ENCODE results near the gene TFF2.

The TFF2 gene
- 0 reads per million in 4 experiments for total RNA-seq

GRCh38 chr21:42350927-42351426 lies at the start of gene TFF2:
Gene TFF2, minus strand, starts transcription at chr21:42350994. Its CDS starts 37 bp downstream, at chr21:42350957.
- DNase-seq = no peak

DNA sequence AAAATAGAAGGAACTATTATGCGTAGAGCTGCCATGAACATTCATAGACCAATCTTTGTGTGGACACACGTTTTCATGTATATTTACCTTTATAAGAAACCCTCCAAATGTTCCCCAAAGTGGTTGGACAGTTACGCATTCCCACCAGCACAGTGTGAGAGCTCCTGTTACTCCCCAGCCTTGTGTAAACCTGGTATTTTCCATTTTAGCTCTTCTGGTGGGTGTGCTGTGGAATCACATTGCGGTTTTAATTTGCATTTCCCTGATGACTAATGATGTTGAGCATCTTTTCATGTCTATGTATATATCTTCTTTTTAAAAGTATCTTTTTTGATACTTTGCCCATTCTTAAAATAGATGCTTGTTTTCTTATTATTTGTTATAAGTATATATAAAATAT lies 49.7 kb upstream of the TFF2 start:
- no peak for DNase-seq

GRCh38 chr21:42398436-42399028 lies 47.7 kb upstream of the TFF2 start:
- no peak for DNase-seq

DNA sequence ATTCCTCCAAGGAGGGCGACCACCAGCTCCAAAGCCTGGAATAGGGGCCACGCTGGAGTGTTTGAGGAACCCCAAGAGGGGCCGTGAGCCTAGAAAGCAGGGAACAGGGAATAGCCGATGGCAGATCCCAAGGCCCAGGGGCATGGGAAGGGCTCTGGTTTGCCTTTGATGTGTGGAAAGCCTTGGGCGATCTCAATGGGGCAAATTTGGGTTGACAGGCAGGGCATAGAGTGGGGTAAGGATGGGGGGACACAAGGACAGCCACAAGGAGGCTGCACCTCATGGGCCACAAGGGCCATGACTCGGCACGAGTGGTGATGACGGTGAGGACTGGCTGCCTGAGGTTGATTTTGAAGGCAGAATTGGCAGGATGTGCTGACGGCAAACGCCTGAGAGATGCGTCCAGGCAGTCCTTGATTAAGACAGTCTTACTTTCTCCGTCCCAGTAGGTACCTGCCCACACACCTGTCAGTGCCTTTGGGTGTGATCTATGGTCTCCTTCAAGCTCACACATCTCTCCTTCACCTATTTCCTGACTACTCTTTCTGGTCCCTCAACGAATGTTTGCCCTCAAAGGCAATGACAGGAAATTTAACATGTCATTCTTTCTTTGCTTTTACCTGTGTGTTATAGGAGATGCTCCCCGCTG lies 47.1 kb upstream of the TFF2 start:
- DNase-seq = no peak

GRCh38 chr21:42396799-42397745 lies 46.3 kb upstream of the TFF2 start:
- DNase-seq = no peak

GRCh38 chr21:42395905-42396651 lies 45.3 kb upstream of the TFF2 start, which contains the start of gene TMPRSS3:
Gene TMPRSS3, minus strand, starts transcription at chr21:42396052. Its CDS starts 635 bp downstream, at chr21:42395417.
- DNase-seq = no peak

DNA sequence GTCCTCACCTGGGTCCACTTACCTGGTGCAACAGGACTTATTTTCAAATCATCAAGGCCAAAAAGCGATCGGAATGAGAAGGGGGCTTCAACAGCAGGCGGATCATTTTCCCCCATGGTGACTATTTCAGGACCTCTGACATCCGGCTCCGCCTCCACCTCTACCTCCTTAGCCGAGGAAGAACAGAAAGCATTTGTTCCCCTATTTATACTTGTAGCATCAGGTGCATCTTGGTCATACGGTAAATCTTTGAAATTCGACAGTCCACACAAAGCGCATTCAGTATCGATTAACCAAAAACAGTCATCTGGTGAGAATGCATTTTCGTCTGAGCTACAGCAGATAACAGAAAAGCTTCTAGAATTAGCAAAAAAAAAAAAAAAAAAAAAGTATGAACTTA lies 44.5 kb upstream of the TFF2 start:
- no peak for DNase-seq

- DNase-seq = no peak
These were observed 42.7 kb upstream of the TFF2 start for GRCh38 chr21:42393443-42393950.

- DNase-seq = no peak
These were observed 42.1 kb upstream of the TFF2 start for GRCh38 chr21:42392731-42393442.

- no peak for DNase-seq
These were observed 40.5 kb upstream of the TFF2 start for GRCh38 chr21:42391297-42391696.

GRCh38 chr21:42390696-42391095 lies 39.9 kb upstream of the TFF2 start:
- DNase-seq = no peak

- no peak for DNase-seq
These were observed 39.4 kb upstream of the TFF2 start for GRCh38 chr21:42390193-42390592.

DNA sequence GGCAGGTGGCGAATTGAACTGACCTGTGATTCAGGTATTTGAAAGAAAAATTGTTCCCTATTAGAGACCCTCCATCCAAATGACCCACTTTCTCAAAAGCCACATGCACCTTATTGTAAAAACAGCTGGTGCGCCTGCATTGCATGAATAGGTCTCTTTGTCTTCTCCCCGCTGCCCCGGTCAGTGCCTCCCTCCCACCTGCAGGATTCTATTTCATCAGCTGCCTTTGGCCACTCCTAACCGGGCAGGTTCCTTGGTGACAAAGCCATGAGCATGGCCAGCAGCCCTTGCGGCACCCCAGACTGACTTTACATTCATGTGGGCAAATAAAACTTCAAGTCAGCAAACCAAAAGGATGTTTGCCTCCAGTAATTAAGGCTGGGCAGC lies 38.6 kb upstream of the TFF2 start:
- no peak for DNase-seq

- DNase-seq = no peak
These were observed 38.1 kb upstream of the TFF2 start for GRCh38 chr21:42388740-42389448.

DNA sequence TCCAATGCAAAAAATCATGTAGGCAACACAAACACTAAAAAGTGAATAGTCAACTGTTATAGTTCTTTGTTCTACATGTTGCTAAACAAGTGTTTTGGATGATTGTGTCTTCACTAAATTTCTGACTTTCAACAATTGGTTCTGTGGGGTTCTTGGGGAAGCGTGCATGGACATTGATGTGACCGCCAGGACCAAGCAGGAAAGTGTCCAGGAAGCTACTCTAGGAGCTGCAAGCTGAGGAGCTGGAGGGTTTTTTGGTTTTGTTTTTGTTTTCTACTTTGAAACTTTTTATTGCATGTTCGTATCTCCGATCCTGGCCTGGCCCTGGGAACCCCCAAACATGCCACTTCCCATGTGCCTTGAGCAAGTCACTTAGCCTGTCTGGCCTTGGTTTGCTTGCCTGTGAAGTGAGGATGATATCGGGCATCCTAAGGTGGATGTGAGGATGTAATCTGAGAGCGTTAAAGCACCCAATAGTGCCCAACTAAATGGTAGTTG lies 37.1 kb upstream of the TFF2 start:
- DNase-seq = no peak

DNA sequence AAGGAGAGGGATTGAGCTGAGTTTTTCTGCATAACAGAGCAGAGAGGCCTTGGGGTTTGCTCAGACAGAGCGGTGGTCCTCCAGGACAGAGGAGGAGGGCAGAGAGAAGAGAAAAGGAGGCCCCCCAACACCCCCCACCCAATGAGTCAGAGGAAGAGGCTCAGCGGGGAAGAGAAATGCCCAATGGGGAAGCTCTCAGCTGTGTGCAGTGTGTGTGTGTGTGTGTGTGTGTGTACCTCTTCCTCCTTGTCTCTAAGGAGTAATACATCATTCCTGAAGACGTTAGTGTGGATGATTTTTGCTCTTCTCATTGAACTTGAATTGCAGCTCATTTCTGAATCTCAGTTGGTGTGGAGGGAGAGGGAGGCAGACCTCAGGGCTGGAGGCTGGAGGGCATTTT lies 36.4 kb upstream of the TFF2 start:
- DNase-seq = no peak

GRCh38 chr21:42386034-42386591 lies 35.3 kb upstream of the TFF2 start:
- DNase-seq = no peak

DNA sequence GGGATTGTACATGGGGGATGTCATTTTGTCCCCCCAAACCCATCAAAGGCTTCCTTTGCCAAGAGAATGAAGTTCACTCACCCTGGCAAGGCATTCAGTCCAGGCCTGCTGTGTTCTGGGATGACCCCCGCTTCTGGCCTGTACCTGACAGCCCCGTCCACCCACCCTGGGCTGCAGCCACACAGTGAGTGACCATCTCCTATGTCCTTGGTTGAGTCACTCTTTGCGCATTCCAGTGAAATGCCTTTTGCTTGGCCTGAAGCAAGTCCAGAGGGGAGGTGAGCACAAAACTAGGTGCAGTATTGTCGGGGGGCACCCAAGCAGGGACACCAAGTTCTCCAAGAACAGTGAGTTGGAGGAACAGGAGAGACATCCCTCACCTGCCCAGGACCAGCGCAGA lies 34.8 kb upstream of the TFF2 start:
- DNase-seq = no peak

DNA sequence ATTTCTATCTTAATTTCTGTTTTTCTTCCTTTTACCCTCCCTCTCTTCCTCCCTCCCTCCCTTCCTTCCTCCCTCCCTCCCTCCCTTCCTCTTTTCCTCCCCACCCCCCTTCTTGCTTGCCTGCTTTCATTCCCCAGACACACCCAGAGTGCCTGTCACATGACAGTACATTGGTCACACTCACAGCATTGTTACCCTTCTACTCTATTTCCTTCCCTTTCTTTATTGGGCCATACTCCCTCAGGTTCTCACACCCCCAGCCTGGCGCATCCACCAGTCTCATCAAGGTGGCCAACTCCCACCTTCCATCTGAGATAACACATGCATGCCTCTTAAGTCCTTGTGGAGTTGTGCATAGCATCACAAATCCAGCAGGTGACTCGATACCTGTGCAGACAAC lies 34.2 kb upstream of the TFF2 start:
- no peak for DNase-seq

GRCh38 chr21:42384156-42384945 lies 33.6 kb upstream of the TFF2 start:
- DNase-seq = no peak

Measured in effector CD8-positive, alpha-beta T cell (primary cell).